EH (cell line): ENCODE measurements around the gene CAP1.

Experiments used
- DNase-seq: peaks from one replicate; pipeline ENCODE4 v3.0.0-alpha.2; 2015; ENCODE audit warnings: low read depth

Gene CAP1

DNA sequence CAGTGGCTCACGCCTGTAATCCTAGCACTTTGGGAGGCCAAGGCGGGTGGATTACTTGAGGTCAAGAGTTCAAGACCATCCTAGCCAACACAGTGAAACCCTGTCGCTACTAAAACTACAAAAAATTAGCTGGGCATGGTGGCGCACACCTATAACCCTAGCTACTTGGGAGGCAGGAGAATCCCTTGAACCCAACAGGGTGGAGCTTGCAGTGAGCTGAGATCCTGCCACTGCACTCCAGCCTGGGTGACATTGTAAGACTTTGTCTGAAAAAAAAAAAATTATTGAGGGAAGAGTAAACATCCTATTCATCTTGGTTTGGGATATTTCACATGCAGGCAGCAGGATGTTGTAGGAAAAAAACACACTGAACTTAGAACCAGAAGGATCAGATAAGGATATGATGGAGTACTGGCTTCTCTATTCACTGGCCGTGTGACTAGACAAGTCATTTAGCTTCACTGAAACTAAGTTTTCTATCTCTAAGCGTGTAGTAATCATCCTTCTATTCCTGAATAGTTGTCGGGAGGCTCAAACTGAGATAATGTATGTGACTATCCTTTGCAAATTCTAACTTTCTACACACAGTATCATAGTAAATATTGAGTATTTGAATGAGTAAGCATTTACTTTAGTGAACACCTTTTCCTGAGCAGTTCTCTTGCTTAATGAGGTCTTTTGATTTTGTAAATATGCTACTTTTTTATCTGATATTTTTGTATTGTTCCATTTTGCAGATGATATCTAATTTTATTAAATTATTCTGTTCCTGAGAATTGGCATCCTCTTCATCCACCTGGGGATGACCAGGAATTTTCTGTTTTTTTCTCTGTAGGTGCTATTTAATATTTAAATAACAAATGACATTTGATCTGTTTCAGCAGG is 18.2 kb downstream of the CAP1 start:
- peak; percentile 35 for DNase-seq

- DNase-seq: peak; percentile 71
Measured at GRCh38 chr1:40059338-40059959, 18.9 kb downstream of the CAP1 start.

DNA sequence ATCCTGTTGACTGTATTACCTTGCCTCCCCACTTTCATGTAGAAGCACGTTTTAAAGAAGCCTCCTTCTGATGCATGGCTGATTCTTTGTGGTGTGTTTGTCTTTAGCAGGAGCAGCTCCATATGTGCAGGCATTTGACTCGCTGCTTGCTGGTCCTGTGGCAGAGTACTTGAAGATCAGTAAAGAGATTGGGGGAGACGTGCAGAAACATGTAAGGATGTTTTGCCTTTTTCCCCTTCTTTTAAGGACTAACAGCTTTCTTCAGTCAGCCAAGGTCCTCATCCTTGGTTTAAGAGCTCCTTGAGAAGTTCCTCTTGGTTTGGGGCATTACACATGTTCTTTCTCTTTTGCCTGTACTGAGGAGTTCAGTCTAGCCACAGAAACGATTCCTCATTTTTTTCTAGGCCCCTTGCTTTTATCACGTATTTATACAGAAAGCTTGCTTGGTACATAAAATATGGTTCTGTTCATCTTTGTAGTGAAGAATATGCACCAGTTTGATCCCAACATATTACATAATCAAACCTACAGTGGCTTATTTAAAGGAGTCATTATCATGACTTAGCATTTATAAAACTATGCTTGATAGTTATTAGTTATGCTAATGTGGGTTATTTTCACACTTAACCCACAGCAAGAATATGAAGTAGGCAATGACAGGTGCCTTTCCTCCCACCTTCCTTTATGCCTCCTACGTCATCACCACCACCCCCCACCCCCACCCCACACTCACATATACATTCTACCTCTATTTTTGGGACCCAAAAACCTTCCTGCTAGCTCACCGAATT is 19.6 kb downstream of the CAP1 start:
- DNase-seq: no peak

DNA sequence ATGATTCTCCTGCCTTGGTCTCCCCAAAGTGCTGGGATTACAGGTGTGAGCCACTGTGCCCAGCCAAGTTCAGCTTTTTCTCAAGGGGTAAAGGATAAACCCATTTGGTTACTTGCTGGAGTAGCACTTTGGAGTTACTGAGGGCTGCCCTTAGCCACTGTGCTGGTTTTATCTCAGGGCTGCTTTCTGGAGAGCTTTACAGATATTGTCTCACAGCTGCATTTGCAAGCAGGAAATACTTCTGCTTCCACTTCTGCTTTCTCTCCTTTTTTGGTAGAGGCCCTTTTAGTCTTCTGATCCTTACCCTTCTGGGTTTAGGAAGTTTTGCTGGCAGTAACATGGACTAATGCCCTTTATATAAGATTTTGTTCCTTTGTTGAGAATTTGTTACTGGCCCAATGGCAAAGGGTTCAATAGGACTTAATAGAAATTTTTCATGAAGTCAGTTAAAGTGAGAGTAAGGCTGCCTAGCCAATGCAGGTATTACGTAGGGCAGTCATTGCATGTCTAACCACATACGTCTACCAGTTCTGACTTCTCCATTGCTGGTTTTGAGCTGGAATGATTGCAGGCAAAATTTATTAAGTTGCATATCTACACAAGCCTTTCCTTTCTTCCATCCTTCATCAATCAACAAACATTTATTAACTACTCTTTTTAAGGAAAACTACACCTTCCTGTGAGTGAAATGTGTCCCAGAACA is 24.4 kb downstream of the CAP1 start:
- no peak for DNase-seq

- peak; percentile 35 for DNase-seq
Measured at GRCh38 chr1:40067023-40067422, 26.5 kb downstream of the CAP1 start.

- DNase-seq: no peak
Measured at GRCh38 chr1:40067851-40068250, 27.3 kb downstream of the CAP1 start.

- no peak for DNase-seq
Measured at GRCh38 chr1:40072142-40072541, 31.6 kb downstream of the CAP1 start.

DNA sequence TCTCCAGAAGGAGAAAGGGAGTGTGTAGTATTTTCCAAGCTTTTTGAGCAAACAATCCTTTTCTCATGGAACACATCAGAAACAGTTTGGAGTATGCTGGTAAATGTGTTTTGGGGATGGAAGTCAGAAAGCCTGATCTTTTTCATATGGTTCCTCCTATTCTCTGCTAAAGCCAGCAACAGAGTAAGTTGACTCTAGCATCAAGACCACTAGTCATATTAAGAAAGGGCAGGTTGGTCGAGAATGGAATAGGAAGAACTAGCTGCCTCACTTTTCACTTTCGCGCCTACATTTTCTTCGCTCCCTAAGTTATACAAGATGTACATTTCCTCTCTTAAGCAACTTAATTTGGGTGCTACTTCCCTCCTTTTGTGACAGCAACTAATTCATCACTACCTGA is 32.5 kb downstream of the CAP1 start:
- no peak for DNase-seq

GRCh38 chr1:40075266-40075665 is 34.7 kb downstream of the CAP1 start:
- DNase-seq: no peak

DNA sequence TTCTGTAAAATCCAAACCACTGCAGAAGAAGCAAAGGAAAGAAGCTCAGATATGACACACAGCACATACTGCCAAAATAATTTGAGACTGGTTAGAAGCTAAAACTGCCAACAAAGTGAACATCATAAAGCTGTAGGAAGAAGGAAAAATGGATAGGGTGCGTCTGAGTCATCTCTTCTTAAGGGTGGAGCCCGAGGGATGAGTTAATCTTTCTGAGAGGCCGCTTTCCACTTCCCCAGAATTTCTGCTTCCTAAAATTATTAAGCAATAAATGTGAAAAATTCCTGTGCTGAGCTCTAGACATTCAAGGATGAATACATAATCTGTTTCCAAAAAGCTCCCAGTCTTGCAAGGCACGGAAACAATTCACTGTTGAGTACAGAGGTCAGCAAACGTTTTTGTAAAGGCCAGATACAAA is 36.4 kb downstream of the CAP1 start:
- DNase-seq: peak; percentile 89

DNA sequence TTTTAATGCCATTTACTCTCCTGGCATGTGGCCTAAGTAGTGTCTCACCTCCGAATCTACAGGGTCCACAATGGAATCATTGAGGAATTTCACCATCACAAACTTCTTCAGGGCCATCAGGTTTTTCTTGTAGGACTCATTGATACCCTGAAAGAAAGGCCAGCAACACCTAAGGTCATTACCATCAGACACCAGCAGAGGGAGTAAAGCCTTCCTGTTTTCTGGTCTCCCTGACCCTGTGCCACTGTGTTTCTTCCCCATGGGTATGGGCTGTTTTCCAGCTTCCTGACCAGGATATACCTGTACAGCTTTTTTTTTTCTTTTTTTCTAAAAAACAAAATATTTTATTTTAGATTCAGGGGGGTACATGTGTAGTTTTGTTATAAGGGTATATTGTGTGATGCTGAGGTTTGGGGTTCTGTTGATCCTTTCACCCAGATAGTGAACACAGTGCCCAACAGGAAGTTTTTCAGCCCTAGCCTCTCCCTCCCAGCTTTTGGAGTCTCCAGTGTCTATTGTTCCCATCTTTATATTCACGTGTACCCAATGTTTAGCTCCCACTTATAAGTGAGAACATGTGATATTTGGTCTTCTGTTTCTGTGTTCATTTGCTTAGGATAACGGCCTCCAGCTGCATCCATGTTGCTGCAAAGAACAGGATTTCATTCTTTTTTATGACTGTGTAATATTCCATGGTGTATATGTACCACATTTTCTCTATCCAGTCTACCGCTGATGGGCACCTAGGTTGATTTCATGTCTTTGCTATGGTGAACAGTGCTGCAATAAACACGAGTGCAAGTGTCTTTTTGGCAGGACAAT is 38.2 kb downstream of the CAP1 start:
- peak; percentile 71 for DNase-seq

- DNase-seq: no peak
Measured at GRCh38 chr1:40079774-40080400, 39.4 kb downstream of the CAP1 start.

DNA sequence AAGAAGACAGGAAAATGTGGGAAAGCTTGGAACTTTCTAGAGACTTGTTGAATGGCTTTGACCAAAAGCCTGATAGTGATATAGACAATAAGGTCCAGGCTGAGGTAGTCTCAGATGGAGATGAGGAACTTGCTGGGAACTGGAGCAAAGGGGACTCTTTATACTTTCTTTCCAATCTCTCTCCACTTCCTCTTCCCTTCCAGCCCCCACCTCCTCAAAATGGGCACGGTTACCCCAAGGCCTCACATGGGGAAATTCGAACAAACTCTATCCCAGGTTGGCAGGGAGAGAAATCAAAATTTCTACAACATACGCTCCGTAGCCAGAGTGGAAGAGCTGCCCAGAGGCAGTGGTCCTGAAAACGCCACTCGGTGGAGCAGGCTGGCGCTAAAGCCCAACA is 41.3 kb downstream of the CAP1 start:
- no peak for DNase-seq

- DNase-seq: peak; percentile 76
Measured at GRCh38 chr1:40084750-40085149, 44.2 kb downstream of the CAP1 start.

GRCh38 chr1:40090652-40091355 is 50.3 kb downstream of the CAP1 start:
- DNase-seq: peak; percentile 32

DNA sequence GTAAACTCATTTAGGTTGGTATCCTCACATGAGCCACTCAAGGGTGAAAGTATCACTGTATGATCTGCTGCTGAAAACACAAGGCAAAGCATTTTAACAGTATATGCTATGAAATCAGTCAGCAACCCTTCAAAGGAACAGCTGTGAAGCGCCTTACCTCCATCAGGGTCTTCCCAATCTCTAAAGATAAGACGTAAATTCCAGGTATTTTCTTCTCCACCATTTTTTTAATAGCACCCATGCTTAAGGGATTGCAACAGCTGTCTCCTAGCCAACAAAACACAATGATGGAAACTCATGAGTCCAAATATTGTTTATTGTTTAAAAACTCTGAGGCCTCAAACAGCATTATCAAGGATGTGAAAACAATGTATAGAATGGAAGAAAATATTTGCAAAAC is 51.7 kb downstream of the CAP1 start:
- DNase-seq: no peak

DNA sequence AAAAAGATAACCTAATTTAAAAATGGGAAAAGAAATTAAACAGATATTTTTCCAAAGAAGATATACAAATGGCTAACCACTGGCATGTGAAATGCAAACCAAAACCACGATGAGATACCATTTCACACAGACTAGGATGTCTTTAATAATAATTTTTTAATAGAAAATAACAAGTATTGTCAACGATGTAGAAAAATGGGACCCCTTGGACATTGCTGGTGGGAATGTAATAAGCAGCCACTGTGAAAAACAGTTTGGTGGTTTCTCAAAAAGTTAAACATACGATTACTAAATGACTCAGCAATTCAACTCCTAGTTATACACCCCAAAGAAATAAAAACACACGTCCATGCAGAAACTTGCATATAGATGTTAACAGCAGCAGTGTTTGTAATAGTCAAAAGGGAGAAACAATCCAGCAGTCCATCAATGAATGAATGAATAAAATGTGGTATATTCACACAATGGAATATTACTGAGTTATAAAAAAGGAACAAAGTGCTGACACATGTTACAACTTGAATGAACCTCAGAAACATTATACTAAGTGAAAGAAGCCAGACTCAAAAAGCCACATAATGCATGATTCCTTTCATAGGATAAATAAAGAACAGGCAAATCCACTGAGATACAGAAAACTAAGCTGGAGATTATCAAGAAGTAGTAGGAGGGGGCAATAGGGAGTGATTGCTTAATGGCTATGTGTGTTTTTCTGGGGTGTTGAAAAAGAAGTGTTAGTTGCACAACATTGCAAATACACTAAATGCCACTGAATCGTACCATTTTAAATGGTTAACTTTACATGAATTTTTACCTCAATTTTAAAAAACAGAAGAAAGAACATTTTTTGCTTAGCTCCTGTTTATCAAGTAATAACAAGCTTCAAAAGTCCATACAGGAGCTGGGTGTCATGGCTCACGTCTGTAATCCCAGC is 52.4 kb downstream of the CAP1 start:
- DNase-seq: peak; percentile 19

GRCh38 chr1:40094466-40095110 is 54.1 kb downstream of the CAP1 start:
- DNase-seq: no peak
